ENCODE results near the gene BCL11A.
A peak's percentile ranks its signal among the peaks of the same experiment; 100 is the strongest.

Gene BCL11A

DNA sequence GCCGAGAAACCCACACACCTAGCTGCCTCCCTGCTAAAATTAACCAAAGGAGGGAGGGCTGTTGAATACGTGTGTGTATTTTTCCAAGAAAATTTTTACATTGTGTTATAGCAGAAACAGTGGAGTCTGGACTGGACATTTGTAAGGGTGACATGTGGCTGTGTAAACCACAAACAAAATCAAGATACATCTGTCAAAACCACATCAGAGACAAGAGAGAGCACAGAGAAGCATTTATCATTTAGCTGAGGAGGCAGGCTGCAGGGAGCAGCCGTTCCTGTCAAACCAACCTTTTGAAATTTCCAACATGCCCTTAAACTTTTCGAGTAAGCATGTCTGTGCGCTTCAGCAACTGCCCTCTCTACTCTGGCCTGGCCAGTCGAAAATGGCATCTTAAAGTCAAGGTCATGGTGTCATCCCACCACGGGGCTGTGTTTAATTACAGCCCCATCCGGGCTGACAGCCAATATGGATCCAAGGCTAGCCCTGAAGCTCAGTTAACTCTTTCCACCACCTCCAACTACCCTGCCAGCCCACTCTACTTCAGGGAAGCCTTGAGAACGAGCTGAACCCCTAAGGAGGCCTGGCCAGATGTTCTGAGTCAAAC lies 8.4 kb downstream of the BCL11A start:
- Histone ChIP-seq H3K9me3 (ENCODE audit: control insufficient read depth, insufficient read depth, low read length) (no peaks in the 10 kb centered on the region), H3K9ac (ENCODE audit: low read depth, low read length) (no peak overlapping the region), H3K36me3 (ENCODE audit: insufficient read depth, low read length) (peaks cover 10% of the 10 kb centered on the region; the same call in 1 of the 2 replicates), H3K4me1 (ENCODE audit: insufficient read depth, low read length) (peaks cover 37% of the 10 kb centered on the region)

DNA sequence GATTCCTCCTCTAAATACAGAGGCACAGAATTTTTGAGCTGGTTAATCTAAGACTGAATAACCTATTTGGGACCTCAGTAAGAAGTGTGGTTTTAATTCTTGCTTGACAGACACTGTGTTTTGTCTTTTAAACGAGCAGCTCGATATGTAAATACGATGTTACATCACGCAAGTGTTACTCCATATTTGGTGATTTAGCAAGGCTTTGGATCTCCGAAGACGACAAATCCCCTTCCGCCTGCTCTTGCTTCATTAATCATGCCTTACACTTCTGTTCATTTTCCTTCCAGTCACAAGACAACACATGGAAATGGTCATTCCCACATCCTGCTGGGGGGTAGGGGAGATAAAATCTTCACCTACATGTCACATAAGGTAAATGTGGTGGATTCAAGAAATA lies 9.4 kb downstream of the BCL11A start:
- Histone ChIP-seq H3K36me3 (ENCODE audit: insufficient read depth, low read length) (peaks cover 10% of the 10 kb centered on the region; the same call in 1 of the 2 replicates), H3K4me1 (ENCODE audit: insufficient read depth, low read length) (peaks cover 47% of the 10 kb centered on the region), H3K9ac (ENCODE audit: low read depth, low read length) (no peak overlapping the region)

DNA sequence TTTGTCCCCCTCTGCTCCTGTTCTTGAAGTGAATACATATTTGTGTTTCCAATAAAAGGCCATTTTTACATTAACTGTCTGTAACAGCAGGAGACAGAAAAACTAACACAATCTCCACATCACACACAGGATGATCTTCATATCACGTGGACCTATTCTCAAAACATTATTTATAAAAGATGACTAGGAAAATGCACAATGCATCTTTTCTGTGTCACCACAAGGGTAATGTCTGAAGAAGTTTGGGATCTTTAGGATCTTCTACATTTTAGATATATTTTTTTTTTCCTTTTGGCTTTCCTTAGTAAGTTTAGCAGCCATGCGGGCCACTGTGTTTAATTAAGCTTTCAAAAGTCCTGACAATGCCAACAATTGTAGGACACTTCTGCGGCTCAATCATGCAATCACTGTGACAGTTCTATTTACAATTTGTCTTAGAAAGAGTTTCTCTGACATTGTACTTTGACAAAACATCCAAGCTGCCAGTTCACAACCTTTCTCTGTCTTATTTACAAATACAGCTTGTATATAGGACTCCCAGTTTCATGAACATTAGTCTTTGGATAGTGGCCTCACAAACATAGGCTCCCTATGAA lies 12.3 kb downstream of the BCL11A start:
- Histone ChIP-seq H3K9me3 (ENCODE audit: control insufficient read depth, insufficient read depth, low read length) (no peaks in the 10 kb centered on the region), H3K36me3 (ENCODE audit: insufficient read depth, low read length) (peaks cover 10% of the 10 kb centered on the region; the same call in 1 of the 2 replicates), H3K4me1 (ENCODE audit: insufficient read depth, low read length) (peaks cover 52% of the 10 kb centered on the region), H3K9ac (ENCODE audit: low read depth, low read length) (no peak overlapping the region)

More for the DNA sequence above, 9.4 kb downstream of the BCL11A start:
- no peaks in the 10 kb centered on the region for H3K9me3 ChIP-seq (ENCODE audit: control insufficient read depth, insufficient read depth, low read length)

DNA sequence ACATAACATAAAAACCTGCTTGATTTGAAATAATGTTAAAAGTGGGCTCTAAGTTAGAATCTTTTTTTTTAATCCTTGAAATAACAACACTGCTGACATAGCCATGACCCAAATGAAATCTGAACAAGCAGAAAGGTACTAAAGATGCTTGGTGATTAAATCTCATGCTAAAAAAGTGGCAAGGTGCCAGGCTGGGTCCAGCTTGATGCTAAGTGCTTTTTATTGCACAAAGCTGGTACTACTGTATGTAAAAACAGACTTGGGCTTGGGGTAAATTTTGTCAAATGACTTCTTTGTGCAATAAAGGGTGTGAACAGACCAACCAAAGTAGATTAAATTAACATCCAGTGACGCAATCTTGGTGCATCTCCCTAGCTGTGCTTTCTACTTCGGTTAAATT lies 13.4 kb downstream of the BCL11A start:
- Histone ChIP-seq H3K9ac (ENCODE audit: low read depth, low read length) (no peak overlapping the region), H3K9me3 (ENCODE audit: control insufficient read depth, insufficient read depth, low read length) (no peaks in the 10 kb centered on the region), H3K4me1 (ENCODE audit: insufficient read depth, low read length) (peaks cover 63% of the 10 kb centered on the region), H3K36me3 (ENCODE audit: insufficient read depth, low read length) (0 out of 2 replicates have a peak, but pooled peaks cover 1% of the 10 kb centered on the region)

DNA sequence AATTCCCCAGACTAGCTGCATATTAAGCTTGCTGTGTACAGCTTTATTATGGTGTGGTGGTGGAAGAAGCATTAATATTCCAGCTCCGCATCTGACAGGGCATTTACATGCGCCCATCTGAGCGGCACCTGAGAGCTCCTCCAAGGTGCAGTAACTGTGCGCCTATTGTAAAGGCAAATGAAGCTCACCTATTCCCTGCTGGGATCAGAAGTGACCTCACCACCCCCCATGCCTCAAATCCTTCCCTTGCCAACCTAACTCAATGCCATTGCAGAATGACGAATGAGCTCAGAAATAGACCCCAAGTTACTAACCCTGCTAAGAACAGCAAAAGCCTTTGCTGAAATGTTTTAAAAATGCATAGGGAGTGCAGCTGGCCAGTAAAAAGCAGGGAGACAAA lies 14.3 kb downstream of the BCL11A start:
- H3K4me1 ChIP-seq (ENCODE audit: insufficient read depth, low read length) = peaks cover 64% of the 10 kb centered on the region
- no peaks in the 10 kb centered on the region for H3K9me3 ChIP-seq (ENCODE audit: control insufficient read depth, insufficient read depth, low read length)
- no peak overlapping the region for H3K9ac ChIP-seq (ENCODE audit: low read depth, low read length)
- no peaks in the 10 kb centered on the region for H3K36me3 ChIP-seq (ENCODE audit: insufficient read depth, low read length)

DNA sequence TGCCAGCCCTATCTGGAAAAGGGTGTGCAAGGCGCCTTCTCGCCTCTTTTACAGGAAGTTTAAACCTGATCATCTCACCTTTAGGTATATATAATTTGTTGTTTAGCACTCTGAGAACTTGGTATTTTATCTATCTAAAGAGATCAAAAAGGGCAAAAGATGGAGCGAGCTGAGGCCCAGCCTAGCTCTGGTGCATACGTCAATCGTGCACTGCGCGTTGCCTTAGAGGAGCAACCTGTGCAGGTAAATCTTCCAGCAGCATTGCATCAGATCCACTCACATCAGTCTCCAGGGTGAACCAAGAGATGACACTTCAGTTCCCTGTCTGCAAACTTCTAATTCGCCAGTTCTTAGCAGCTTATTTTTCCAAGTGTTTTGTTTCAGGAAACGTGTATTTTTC lies 15.4 kb downstream of the BCL11A start:
- H3K9me3 ChIP-seq (ENCODE audit: control insufficient read depth, insufficient read depth, low read length) = no peaks in the 10 kb centered on the region
- no peak overlapping the region for H3K9ac ChIP-seq (ENCODE audit: low read depth, low read length)
- H3K4me1 ChIP-seq (ENCODE audit: insufficient read depth, low read length) = peaks cover 70% of the 10 kb centered on the region
- no peaks in the 10 kb centered on the region for H3K36me3 ChIP-seq (ENCODE audit: insufficient read depth, low read length)

DNA sequence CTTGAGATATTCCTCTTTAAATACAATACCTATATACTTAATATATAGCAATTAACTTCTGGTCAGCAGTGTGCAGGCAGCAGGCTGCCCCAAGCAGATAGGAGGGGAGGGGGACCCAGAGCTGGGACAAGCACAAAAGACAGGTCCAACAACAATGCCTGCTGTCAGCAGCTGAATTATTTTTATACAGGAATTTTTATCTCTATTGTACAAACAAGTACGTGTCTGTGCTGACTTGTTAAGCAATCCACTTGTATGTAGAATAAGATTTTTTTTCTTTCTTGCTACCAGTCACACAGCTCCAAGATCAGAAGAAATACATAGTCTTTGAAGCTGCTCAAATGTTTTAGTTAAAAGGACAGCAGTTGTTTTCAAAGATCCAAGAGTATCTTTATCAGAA lies 16.7 kb downstream of the BCL11A start:
- Histone ChIP-seq H3K4me1 (ENCODE audit: insufficient read depth, low read length) (peaks cover 82% of the 10 kb centered on the region), H3K36me3 (ENCODE audit: insufficient read depth, low read length) (no peaks in the 10 kb centered on the region), H3K9ac (ENCODE audit: low read depth, low read length) (no peak overlapping the region), H3K9me3 (ENCODE audit: control insufficient read depth, insufficient read depth, low read length) (no peaks in the 10 kb centered on the region)

DNA sequence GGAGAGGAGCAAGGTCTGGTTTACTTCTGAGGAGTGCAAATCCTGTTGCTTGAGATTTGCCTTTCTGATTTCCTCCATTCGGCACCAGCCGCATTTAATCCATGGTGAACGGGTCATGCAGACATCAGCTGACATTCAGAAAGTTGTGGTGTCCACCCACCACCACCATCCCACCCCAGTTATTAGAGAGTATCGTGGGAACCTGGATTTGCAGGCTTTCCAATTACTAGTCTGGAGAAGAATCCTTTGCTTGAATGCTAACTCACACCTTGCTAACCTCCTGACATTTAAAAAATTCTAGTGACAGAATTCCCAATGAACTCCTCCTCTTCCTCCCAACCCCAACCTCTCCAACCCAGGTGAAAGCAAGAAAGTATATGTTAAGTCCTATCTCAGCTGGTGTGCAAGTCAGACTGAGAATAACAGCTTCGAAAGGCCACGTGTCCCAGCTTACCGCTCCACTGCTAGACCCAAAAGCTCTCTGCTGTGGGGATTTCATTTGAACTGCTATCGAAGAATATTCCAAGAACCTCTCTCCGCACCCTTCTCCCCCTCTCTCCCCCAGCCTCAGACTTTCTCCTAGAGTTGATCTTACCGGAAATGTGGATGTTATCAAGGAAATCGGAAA lies 17.7 kb downstream of the BCL11A start:
- peaks cover 82% of the 10 kb centered on the region for H3K4me1 ChIP-seq (ENCODE audit: insufficient read depth, low read length)
- H3K9me3 ChIP-seq (ENCODE audit: control insufficient read depth, insufficient read depth, low read length) = no peaks in the 10 kb centered on the region
- no peaks in the 10 kb centered on the region for H3K36me3 ChIP-seq (ENCODE audit: insufficient read depth, low read length)
- H3K9ac ChIP-seq (ENCODE audit: low read depth, low read length) = no peak overlapping the region

DNA sequence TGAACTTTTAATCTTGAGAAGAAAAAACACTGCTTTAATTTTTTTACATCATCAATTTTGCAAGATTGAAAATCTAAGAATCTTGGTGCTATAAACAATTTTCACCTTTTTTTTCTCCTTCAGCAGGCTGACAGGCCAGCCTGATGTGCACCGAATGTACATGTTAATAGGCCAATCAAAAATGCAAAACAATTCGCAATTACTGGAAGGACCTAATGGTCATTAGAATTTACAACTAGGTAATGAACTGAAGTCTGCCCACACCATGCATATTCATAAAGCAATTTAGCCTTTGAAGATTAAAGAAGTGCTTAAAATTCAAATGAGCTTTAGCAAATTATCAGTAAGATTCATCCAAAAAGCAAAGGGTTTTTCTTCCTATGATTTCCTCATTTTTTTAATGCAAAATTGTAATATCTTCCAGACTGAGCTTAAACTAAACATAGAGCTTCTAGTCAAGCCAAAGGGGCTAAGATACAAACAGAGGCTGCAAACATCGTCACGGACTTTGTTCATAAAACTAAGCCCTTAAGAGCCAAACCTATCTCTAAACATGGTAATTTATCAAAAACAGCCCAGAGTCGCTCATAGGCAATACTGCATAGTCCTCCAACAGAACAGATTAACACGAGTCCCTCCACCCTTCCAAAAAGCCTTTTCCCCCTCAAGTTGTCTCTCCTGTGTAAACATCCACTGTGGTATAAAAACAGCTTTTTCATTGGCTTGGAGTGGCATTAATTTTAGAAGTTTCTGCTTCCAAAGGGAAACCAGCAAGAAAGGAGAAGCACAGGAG lies 18.4 kb downstream of the BCL11A start:
- Histone ChIP-seq H3K9ac (ENCODE audit: low read depth, low read length) (no peak overlapping the region), H3K36me3 (ENCODE audit: insufficient read depth, low read length) (no peaks in the 10 kb centered on the region), H3K4me1 (ENCODE audit: insufficient read depth, low read length) (peaks cover 81% of the 10 kb centered on the region), H3K9me3 (ENCODE audit: control insufficient read depth, insufficient read depth, low read length) (no peaks in the 10 kb centered on the region)

DNA sequence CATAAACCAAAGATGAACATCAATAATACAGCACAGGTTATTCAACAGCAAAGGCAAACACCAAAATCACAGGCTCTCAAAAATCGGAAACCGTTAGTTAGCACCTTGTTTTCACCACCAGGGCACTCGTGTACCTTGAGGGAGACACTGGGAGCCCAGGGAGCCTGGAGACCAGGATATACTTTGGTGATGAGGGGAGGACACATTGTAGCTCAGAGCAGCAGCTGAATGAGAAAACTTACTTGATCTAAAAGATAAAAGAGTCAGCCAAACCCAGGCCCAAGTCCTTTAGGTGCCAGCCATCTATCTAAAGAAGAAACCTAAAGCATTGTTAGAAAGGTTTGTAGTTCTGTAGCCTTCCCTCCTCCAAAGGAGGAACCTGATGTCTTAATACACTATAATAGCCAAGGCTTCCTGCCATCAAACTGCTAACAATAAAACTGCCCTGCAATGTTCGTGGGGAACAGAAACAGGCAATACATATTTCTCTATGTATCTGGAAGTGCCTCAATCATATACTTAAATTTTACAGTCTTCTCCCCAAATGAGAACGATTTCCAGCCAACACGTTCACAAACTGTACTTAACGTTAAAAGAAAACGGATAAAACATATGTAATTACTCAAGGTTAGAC lies 19.3 kb downstream of the BCL11A start:
- no peak overlapping the region for H3K9ac ChIP-seq (ENCODE audit: low read depth, low read length)
- no peaks in the 10 kb centered on the region for H3K36me3 ChIP-seq (ENCODE audit: insufficient read depth, low read length)
- H3K4me1 ChIP-seq (ENCODE audit: insufficient read depth, low read length) = peaks cover 81% of the 10 kb centered on the region
- no peaks in the 10 kb centered on the region for H3K9me3 ChIP-seq (ENCODE audit: control insufficient read depth, insufficient read depth, low read length)

DNA sequence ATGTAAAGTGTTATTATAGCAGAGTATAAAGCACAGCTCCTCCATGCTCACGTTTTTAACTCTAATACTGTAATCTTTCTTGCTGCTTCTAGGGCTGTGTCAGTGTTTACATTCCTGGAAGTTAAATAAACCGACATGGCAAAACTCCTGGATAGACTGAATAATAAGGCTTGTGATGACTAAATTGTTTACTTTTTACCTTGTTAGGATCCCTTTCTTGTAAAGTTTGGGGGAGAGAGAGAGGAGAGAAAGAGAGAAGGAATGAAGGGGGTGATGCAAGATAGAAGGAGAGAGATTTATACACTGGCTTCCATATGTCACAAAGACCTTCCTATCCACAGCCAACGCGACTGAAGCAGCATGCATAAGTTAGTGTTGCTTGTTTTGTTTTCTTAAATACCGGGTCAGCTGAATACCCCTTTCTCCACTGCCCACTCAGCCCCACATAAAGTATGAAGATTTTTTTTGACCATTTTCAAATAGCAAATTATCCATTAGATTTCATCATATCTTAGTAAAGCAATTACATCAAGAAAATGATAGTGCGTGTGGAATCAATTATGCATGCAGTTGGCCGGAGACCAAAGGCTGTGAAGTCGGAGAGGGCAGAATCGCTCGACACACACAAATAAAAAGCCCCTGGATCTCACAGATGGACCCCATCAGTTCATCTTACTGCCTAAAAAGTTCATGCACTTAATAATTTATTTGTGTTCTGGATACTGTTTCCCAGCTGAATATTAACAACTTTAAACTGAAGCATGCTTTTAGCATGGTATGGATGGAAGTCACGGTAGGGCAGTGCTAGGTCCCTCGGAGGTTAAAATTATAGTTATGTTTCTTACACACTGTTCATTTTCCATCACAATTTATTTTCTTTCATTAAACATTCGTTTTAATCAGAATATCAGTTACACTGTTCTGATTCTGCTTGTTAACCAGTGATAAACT lies 20.1 kb downstream of the BCL11A start:
- Histone ChIP-seq H3K9me3 (ENCODE audit: control insufficient read depth, insufficient read depth, low read length) (no peaks in the 10 kb centered on the region), H3K9ac (ENCODE audit: low read depth, low read length) (no peak overlapping the region), H3K36me3 (ENCODE audit: insufficient read depth, low read length) (no peaks in the 10 kb centered on the region), H3K4me1 (ENCODE audit: insufficient read depth, low read length) (peaks cover 85% of the 10 kb centered on the region)

DNA sequence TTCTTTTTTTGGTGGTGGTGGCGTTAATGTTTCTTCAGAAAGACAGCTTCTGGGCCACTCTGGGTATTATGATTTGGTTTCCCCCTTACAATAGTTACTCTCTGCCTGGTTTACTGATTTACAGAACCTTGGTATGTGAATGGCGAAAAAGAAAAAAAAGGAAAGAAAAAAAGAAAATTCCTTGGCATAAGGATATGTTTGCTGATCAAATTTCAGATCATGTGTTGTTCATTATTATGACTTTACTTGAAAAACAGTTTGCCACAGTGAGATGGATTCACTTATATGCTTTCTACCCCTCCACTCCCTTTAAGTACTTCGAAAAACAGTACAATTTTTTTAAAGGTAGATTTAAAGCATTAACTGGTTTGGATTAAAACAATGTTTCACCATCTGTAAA lies 21.0 kb downstream of the BCL11A start:
- Histone ChIP-seq H3K36me3 (ENCODE audit: insufficient read depth, low read length) (no peaks in the 10 kb centered on the region), H3K4me1 (ENCODE audit: insufficient read depth, low read length) (peaks cover 84% of the 10 kb centered on the region), H3K9me3 (ENCODE audit: control insufficient read depth, insufficient read depth, low read length) (no peaks in the 10 kb centered on the region), H3K9ac (ENCODE audit: low read depth, low read length) (0 out of 2 replicates have a peak overlapping the region, but pooled peaks have one; percentile 5)

DNA sequence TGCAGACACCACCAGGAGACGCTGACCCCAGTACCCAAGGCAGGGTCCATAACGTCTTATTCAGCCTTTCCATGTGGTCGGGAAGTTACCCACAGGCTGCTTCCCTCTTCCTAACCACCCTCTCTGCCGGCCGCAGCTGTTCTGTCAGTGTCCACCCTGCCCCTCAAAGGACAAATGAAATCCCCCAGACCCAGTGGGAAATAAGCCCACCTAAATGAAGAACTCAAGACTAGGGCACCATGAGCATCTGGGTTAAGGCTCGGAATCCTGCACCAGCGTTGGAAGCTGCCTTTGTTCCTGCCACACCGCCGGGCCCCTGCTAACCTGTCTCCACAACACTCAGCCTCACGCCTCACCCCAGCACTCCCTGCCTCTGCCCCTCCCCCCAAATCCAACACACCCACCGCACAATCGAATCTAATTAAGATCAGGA lies 21.7 kb downstream of the BCL11A start:
- Histone ChIP-seq H3K9ac (ENCODE audit: low read depth, low read length) (0 out of 2 replicates have a peak overlapping the region, but pooled peaks have one; percentile 5), H3K9me3 (ENCODE audit: control insufficient read depth, insufficient read depth, low read length) (no peaks in the 10 kb centered on the region), H3K4me1 (ENCODE audit: insufficient read depth, low read length) (peaks cover 83% of the 10 kb centered on the region), H3K36me3 (ENCODE audit: insufficient read depth, low read length) (no peaks in the 10 kb centered on the region)
